Trophoblast cell (in vitro differentiated cells and primary cell): Measurements from ENCODE around the gene PRPF19.

Experiments
- DNase-seq, 2 donors: peaks; one replicate each; pipeline ENCODE4 v3.0.0-alpha.2; 2016
- H2AFZ ChIP-seq: 2 replicates; pipeline ENCODE4 v1.6.1; 2013; ENCODE audit warnings: low read length, moderate library complexity, mild to moderate bottlenecking; ENCODE audit not compliant: insufficient read depth, poor library complexity
- H2AK5ac ChIP-seq: 2 replicates; pipeline ENCODE4 v1.6.1; 2013; ENCODE audit warnings: mild to moderate bottlenecking, low read length
- H2BK120ac ChIP-seq: 2 replicates; pipeline ENCODE4 v1.6.1; 2013; ENCODE audit warnings: low read length, mild to moderate bottlenecking, moderate library complexity; ENCODE audit not compliant: insufficient read depth, poor library complexity
- H2BK12ac ChIP-seq: 2 replicates; pipeline ENCODE4 v1.6.1; 2013; ENCODE audit warnings: mild to moderate bottlenecking, low read length, moderate library complexity
- H2BK5ac ChIP-seq: 2 replicates; pipeline ENCODE4 v1.6.1; 2013; ENCODE audit warnings: low read length, low read depth, moderate library complexity, mild to moderate bottlenecking; ENCODE audit not compliant: poor library complexity
- H3K14ac ChIP-seq: 2 replicates; pipeline ENCODE4 v1.6.1; 2013; ENCODE audit warnings: mild to moderate bottlenecking, low read length
- H3K18ac ChIP-seq: 2 replicates; pipeline ENCODE4 v1.6.1; 2013; ENCODE audit warnings: mild to moderate bottlenecking, low read length
- H3K23ac ChIP-seq: 2 replicates; pipeline ENCODE4 v1.6.1; 2013; ENCODE audit warnings: low read length
- H3K27ac ChIP-seq: 2 replicates; pipeline ENCODE4 v1.5.1; 2013; ENCODE audit warnings: low read depth, mild to moderate bottlenecking, inconsistent platforms, low read length, moderate library complexity
- H3K27me3 ChIP-seq: 2 replicates; pipeline ENCODE4 v1.6.1; 2013; ENCODE audit warnings: inconsistent platforms, mild to moderate bottlenecking, low read length, moderate library complexity; ENCODE audit not compliant: insufficient read depth
- H3K36me3 ChIP-seq, 2 experiments: 1 replicate in 1 of 2; 2 replicates in 1 of 2; pipeline ENCODE4 v1.6.1; 2013; ENCODE audit warnings: low read length in 2 of 2, mild to moderate bottlenecking in 2 of 2, moderate library complexity in 1 of 2; ENCODE audit not compliant: insufficient read depth in 2 of 2, control insufficient read depth in 1 of 2
- H3K4ac ChIP-seq: 2 replicates; pipeline ENCODE4 v1.6.1; 2013; ENCODE audit warnings: low read depth, mild to moderate bottlenecking, low read length, moderate library complexity
- H3K4me1 ChIP-seq, 2 experiments: 1 replicate in 1 of 2; 2 replicates in 1 of 2; pipeline ENCODE4 v1.6.1; 2013; ENCODE audit warnings: low read length in 2 of 2, mild to moderate bottlenecking in 2 of 2, moderate library complexity in 1 of 2; ENCODE audit not compliant: insufficient read depth in 2 of 2, control insufficient read depth in 1 of 2
- H3K4me2 ChIP-seq: 2 replicates; pipeline ENCODE4 v1.6.1; 2013; ENCODE audit warnings: inconsistent platforms, mild to moderate bottlenecking, low read length, moderate library complexity
- H3K4me3 ChIP-seq: 2 replicates; pipeline ENCODE4 v1.5.1; 2013; ENCODE audit warnings: mild to moderate bottlenecking, low read depth, low read length, inconsistent platforms
- H3K79me1 ChIP-seq: one replicate; pipeline ENCODE4 v1.6.1; 2013; ENCODE audit warnings: low read length
- H3K79me2 ChIP-seq: 2 replicates; pipeline ENCODE4 v1.6.1; 2013; ENCODE audit warnings: low read length, mild to moderate bottlenecking; ENCODE audit not compliant: control insufficient read depth, insufficient read depth, poor library complexity
- H3K9ac ChIP-seq: 2 replicates; pipeline ENCODE4 v1.6.1; 2013; ENCODE audit warnings: mild to moderate bottlenecking, low read length
- H3K9me3 ChIP-seq: 2 replicates; pipeline ENCODE4 v1.6.1; 2013; ENCODE audit warnings: low read depth, mild to moderate bottlenecking, control low read depth, inconsistent platforms, low read length; ENCODE audit not compliant: insufficient read depth
- H4K12ac ChIP-seq: 2 replicates; pipeline ENCODE4 v1.6.1; 2013; ENCODE audit warnings: low read depth, mild to moderate bottlenecking, low read length, moderate library complexity
- H4K8ac ChIP-seq: 2 replicates; pipeline ENCODE4 v1.6.1; 2013; ENCODE audit warnings: low read depth, mild to moderate bottlenecking, low read length, moderate library complexity
- H4K91ac ChIP-seq: one replicate; pipeline ENCODE4 v1.6.1; 2013; ENCODE audit warnings: low read depth, mild to moderate bottlenecking, low read length, moderate library complexity
- WGBS: extraction: QIAGEN DNeasy Blood & Tissue Kit; methylation state at CpG from one replicate; pipeline ENCODE4 v1.1.7; 2013; ENCODE audit warnings: missing lambda C conversion rate; ENCODE audit not compliant: insufficient read length, insufficient coverage; ENCODE audit errors: extremely low coverage; 5-methylcytosine and 5-hydroxymethylcytosine counted together

PRPF19 gene

GRCh38 chr11:60912851-60913528 is 6.6 kb upstream of the PRPF19 start:
- H3K79me2 ChIP-seq, result peaks cover 7% of the 10 kb centered on the region
- peak overlapping the region; percentile 89 for H3K4me2 ChIP-seq
- H3K14ac ChIP-seq, result peak overlapping the region; percentile 49
- H3K4me3 ChIP-seq, result no peak overlapping the region
- no peaks in the 10 kb centered on the region for H3K9me3 ChIP-seq
- H3K79me1 ChIP-seq, result peaks cover 13% of the 10 kb centered on the region
- no peak overlapping the region for H3K4ac ChIP-seq
- no peaks in the 10 kb centered on the region for H3K27me3 ChIP-seq
- no peak overlapping the region for H3K23ac ChIP-seq
- H3K27ac ChIP-seq, result no peak overlapping the region
- H3K18ac ChIP-seq, result no peak overlapping the region
- peak overlapping the region; percentile 8 for H2BK12ac ChIP-seq
- H3K9ac ChIP-seq, result no peak overlapping the region
- peak overlapping the region; percentile 95 for H2AFZ ChIP-seq
- H3K4me1 ChIP-seq, result peaks cover 11 to 15% of the 10 kb centered on the region in 2 experiments
- H4K91ac ChIP-seq, result peak overlapping the region; percentile 74
- peak in 1 of 2 donors; percentile 22 for DNase-seq
- H2BK120ac ChIP-seq, result no peak overlapping the region
- no CpG with 5 or more reads among the region's 22 CpGs for WGBS
- H2BK5ac ChIP-seq, result no peak overlapping the region
- peak overlapping the region; percentile 86 for H4K12ac ChIP-seq
- H3K36me3 ChIP-seq, result no peaks in the 10 kb centered on the region
- peak overlapping the region; percentile 78 for H2AK5ac ChIP-seq
- H4K8ac ChIP-seq, result peak overlapping the region; percentile 97

GRCh38 chr11:60912223-60912850 is 6.0 kb upstream of the PRPF19 start:
- no peak overlapping the region for H3K4me3 ChIP-seq
- H3K4ac ChIP-seq, result no peak overlapping the region
- no peak overlapping the region for H3K23ac ChIP-seq
- no peak overlapping the region for H4K91ac ChIP-seq
- no peak overlapping the region for H2BK120ac ChIP-seq
- no peak overlapping the region for H3K4me2 ChIP-seq
- H3K79me2 ChIP-seq, result peaks cover 7% of the 10 kb centered on the region
- peaks cover 11 to 15% of the 10 kb centered on the region in 2 experiments for H3K4me1 ChIP-seq
- H2AK5ac ChIP-seq, result peak overlapping the region; percentile 65
- peak overlapping the region; percentile 86 for H4K12ac ChIP-seq
- DNase-seq, result no peak
- H3K27me3 ChIP-seq, result no peaks in the 10 kb centered on the region
- peak overlapping the region; percentile 49 for H4K8ac ChIP-seq
- no peak overlapping the region for H2BK12ac ChIP-seq
- no peak overlapping the region for H3K27ac ChIP-seq
- H3K18ac ChIP-seq, result no peak overlapping the region
- H3K9ac ChIP-seq, result no peak overlapping the region
- peaks cover 13% of the 10 kb centered on the region for H3K79me1 ChIP-seq
- H3K9me3 ChIP-seq, result no peaks in the 10 kb centered on the region
- no peak overlapping the region for H2AFZ ChIP-seq
- H3K14ac ChIP-seq, result no peak overlapping the region
- H2BK5ac ChIP-seq, result no peak overlapping the region
- 100% methylated on average over 1 of the region's 12 CpGs for WGBS
- no peaks in the 10 kb centered on the region for H3K36me3 ChIP-seq

- H3K9me3 ChIP-seq, result no peaks in the 10 kb centered on the region
- H2BK5ac ChIP-seq, result no peak overlapping the region
- H4K8ac ChIP-seq, result no peak overlapping the region
- H3K14ac ChIP-seq, result no peak overlapping the region
- H3K9ac ChIP-seq, result no peak overlapping the region
- H2AFZ ChIP-seq, result no peak overlapping the region
- H3K27me3 ChIP-seq, result no peaks in the 10 kb centered on the region
- H2BK12ac ChIP-seq, result no peak overlapping the region
- peaks cover 11% of the 10 kb centered on the region for H3K79me2 ChIP-seq
- no peak overlapping the region for H3K4me2 ChIP-seq
- no peak overlapping the region for H4K91ac ChIP-seq
- DNase-seq, result no peak
- H3K36me3 ChIP-seq, result no peaks in the 10 kb centered on the region
- no peak overlapping the region for H3K18ac ChIP-seq
- no CpG with 5 or more reads among the region's 5 CpGs for WGBS
- no peak overlapping the region for H3K27ac ChIP-seq
- no peak overlapping the region for H3K23ac ChIP-seq
- H3K4me3 ChIP-seq, result no peak overlapping the region
- no peak overlapping the region for H2AK5ac ChIP-seq
- peaks cover 10 to 13% of the 10 kb centered on the region in 2 experiments for H3K4me1 ChIP-seq
- no peak overlapping the region for H3K4ac ChIP-seq
- H3K79me1 ChIP-seq, result peaks cover 17% of the 10 kb centered on the region
- no peak overlapping the region for H2BK120ac ChIP-seq
- no peak overlapping the region for H4K12ac ChIP-seq
Observed at GRCh38 chr11:60910711-60911380, 4.5 kb upstream of the PRPF19 start.

GRCh38 chr11:60910281-60910687 is 3.9 kb upstream of the PRPF19 start:
- peaks cover 16% of the 10 kb centered on the region for H3K79me1 ChIP-seq
- H4K12ac ChIP-seq, result no peak overlapping the region
- WGBS, result no CpG with 5 or more reads among the region's 3 CpGs
- H3K4me2 ChIP-seq, result no peak overlapping the region
- H2AFZ ChIP-seq, result no peak overlapping the region
- H3K9ac ChIP-seq, result no peak overlapping the region
- H2BK12ac ChIP-seq, result no peak overlapping the region
- H3K4me1 ChIP-seq, result peaks cover 7 to 8% of the 10 kb centered on the region in 2 experiments
- DNase-seq, result no peak
- no peak overlapping the region for H4K91ac ChIP-seq
- no peaks in the 10 kb centered on the region for H3K9me3 ChIP-seq
- H3K23ac ChIP-seq, result no peak overlapping the region
- H3K18ac ChIP-seq, result no peak overlapping the region
- H3K79me2 ChIP-seq, result peaks cover 15% of the 10 kb centered on the region
- no peak overlapping the region for H3K14ac ChIP-seq
- no peaks in the 10 kb centered on the region for H3K27me3 ChIP-seq
- no peak overlapping the region for H2AK5ac ChIP-seq
- no peaks in the 10 kb centered on the region for H3K36me3 ChIP-seq
- no peak overlapping the region for H3K4ac ChIP-seq
- no peak overlapping the region for H3K27ac ChIP-seq
- no peak overlapping the region for H2BK120ac ChIP-seq
- H3K4me3 ChIP-seq, result no peak overlapping the region
- H2BK5ac ChIP-seq, result no peak overlapping the region
- H4K8ac ChIP-seq, result no peak overlapping the region
